A673 (cell line): ENCODE data around the gene MTFR1L. TPM values are rescaled to one million over a fixed set of nuclear protein-coding genes. Genes with fewer than 3 reads are reported as not detected.

ENCODE experiments used
- BruUV-seq: library from RNA; stranded (reverse); fragments of 400-500 nt; replicated peaks from 2 replicates; lab custom pipeline; 2021; lab: Mats Ljungman, UMichigan
- CTCF ChIA-PET: fragments of 300-600 bp; sonication (Branson Sonifier 250); formaldehyde crosslinking; loops from one replicate; lab custom pipeline; 2022; ENCODE audit warnings: antibody characterized with exemption; lab: Charles Lee
- POLR2A ChIA-PET: fragments of 300-600 bp; sonication (Branson Sonifier 250); formaldehyde crosslinking; loops from one replicate; lab custom pipeline; 2022; ENCODE audit warnings: antibody characterized with exemption; ENCODE audit not compliant: low non-redundant PET; lab: Charles Lee
- DNase-seq: peaks from one replicate; pipeline ENCODE4 v3.0.0-alpha.2; 2015; ENCODE audit warnings: low spot score
- H3K27ac ChIP-seq: fragments of 200-600 bp; sonication (generic); 2 replicates; pipeline ENCODE4 v1.5.1; 2016; ENCODE audit warnings: mixed run types, low read depth, mild to moderate bottlenecking, mixed read lengths, antibody characterized with exemption, low read length; ENCODE audit not compliant: poor library complexity, severe bottlenecking
- H3K27me3 ChIP-seq: fragments of 200-600 bp; sonication (generic); replicated peaks from 2 replicates; pipeline ENCODE4 v1.6.1; 2017; ENCODE audit warnings: mixed run types, low read depth, mild to moderate bottlenecking, mixed read lengths, antibody characterized with exemption, low read length; ENCODE audit not compliant: insufficient read depth, poor library complexity
- H3K36me3 ChIP-seq: fragments of 200-600 bp; sonication (generic); 2 replicates; pipeline ENCODE4 v1.6.1; 2016; ENCODE audit warnings: mixed run types, mild to moderate bottlenecking, mixed read lengths, antibody characterized with exemption, low read length; ENCODE audit not compliant: insufficient read depth, poor library complexity, severe bottlenecking
- H3K4me1 ChIP-seq: fragments of 200-600 bp; sonication (generic); 2 replicates; pipeline ENCODE4 v1.6.1; 2017; ENCODE audit warnings: mixed run types, mild to moderate bottlenecking, mixed read lengths, antibody characterized with exemption, low read length; ENCODE audit not compliant: insufficient read depth, poor library complexity, severe bottlenecking
- H3K4me3 ChIP-seq: fragments of 200-600 bp; sonication (generic); 2 replicates; pipeline ENCODE4 v1.5.1; 2016; ENCODE audit warnings: low read depth, mixed run types, mild to moderate bottlenecking, mixed read lengths, low read length; ENCODE audit not compliant: poor library complexity, severe bottlenecking
- H3K9me3 ChIP-seq: fragments of 200-600 bp; sonication (generic); 2 replicates; pipeline ENCODE4 v1.6.1; 2016; ENCODE audit warnings: mixed run types, low read depth, mild to moderate bottlenecking, mixed read lengths, antibody characterized with exemption, low read length; ENCODE audit not compliant: poor library complexity, severe bottlenecking
- CTCF ChIP-seq: fragments of 300-800, 200-600 bp; sonication (generic); conservative IDR thresholded peaks from 2 replicates; pipeline ENCODE4 v1.5.1; 2017; ENCODE audit warnings: low read depth, mild to moderate bottlenecking, antibody characterized with exemption, low read length, moderate library complexity, mixed read lengths
- EZH2 ChIP-seq: fragments of 200-600 bp; sonication (generic); IDR thresholded peaks from 2 replicates; pipeline ENCODE4 v1.6.1; 2017; ENCODE audit warnings: borderline replicate concordance, low read depth, mild to moderate bottlenecking, mixed read lengths, antibody characterized with exemption, low read length; ENCODE audit not compliant: poor library complexity, severe bottlenecking
- intact Hi-C: fragments of 100-400 bp; cut with micrococcal nuclease; formaldehyde crosslinking; loops from one replicate; pipeline ENCODE4 v1.10.0; 2022; ENCODE audit not compliant: unreplicated experiment
- total RNA-seq: library from RNA; stranded (reverse); gene quantifications from 2 replicates; pipeline ENCODE4 v1.2.3, GENCODE V29; 2021

MTFR1L gene
- total RNA-seq, 1 experiment from 2014 or later: 45.0 TPM

GRCh38 chr1:25797939-25798338 lies 21.8 kb upstream of the MTFR1L start:
- Histone ChIP-seq H3K27me3 (no peaks in the 10 kb centered on the region), H3K36me3 (no peaks in the 10 kb centered on the region), H3K27ac (no peak overlapping the region), H3K4me3 (no peak overlapping the region), H3K9me3 (no peaks in the 10 kb centered on the region), H3K4me1 (peaks cover 6% of the 10 kb centered on the region)
- ChIA-PET CTCF (interaction anchor here (1.3 kb wide), 1 partner anchor 13 kb away, joined by 3 read pairs; no protein-coding TSS in a partner anchor), POLR2A (no interaction called here)
- BruUV-seq: no TSS peak
- DNase-seq: peak; percentile 60
- TF ChIP-seq CTCF: peak; percentile 70
- no peak for TF ChIP-seq EZH2
- intact Hi-C loops: no loop called here

- intact Hi-C loops: no loop called here
- Histone ChIP-seq H3K4me1 (peaks cover 6% of the 10 kb centered on the region), H3K27me3 (no peaks in the 10 kb centered on the region), H3K9me3 (no peaks in the 10 kb centered on the region), H3K27ac (no peak overlapping the region), H3K4me3 (no peak overlapping the region), H3K36me3 (no peaks in the 10 kb centered on the region)
- TF ChIP-seq CTCF (no peak), EZH2 (no peak)
- ChIA-PET CTCF (interaction anchor here (0.7 to 1.3 kb wide), 2 partner anchors 12 to 180 kb away, joined by 3 read pairs; no protein-coding TSS in a partner anchor), POLR2A (no interaction called here)
- DNase-seq: no peak
- BruUV-seq: no TSS peak
These were observed 20.9 kb upstream of the MTFR1L start for GRCh38 chr1:25798666-25799351.

GRCh38 chr1:25799352-25799934 lies 20.3 kb upstream of the MTFR1L start:
- ChIA-PET POLR2A (no interaction called here), CTCF (interaction anchor here (0.7 kb wide), 1 partner anchor 180 kb away, joined by 3 read pairs; no protein-coding TSS in a partner anchor)
- TF ChIP-seq EZH2 (no peak), CTCF (no peak)
- intact Hi-C loops: no loop called here
- Histone ChIP-seq H3K4me1 (peaks cover 6% of the 10 kb centered on the region), H3K36me3 (no peaks in the 10 kb centered on the region), H3K27ac (no peak overlapping the region), H3K4me3 (peak overlapping the region; percentile 49), H3K9me3 (no peaks in the 10 kb centered on the region), H3K27me3 (no peaks in the 10 kb centered on the region)
- DNase-seq: no peak
- BruUV-seq: no TSS peak
